ENCODE results near the gene PDE1C.

DNA sequence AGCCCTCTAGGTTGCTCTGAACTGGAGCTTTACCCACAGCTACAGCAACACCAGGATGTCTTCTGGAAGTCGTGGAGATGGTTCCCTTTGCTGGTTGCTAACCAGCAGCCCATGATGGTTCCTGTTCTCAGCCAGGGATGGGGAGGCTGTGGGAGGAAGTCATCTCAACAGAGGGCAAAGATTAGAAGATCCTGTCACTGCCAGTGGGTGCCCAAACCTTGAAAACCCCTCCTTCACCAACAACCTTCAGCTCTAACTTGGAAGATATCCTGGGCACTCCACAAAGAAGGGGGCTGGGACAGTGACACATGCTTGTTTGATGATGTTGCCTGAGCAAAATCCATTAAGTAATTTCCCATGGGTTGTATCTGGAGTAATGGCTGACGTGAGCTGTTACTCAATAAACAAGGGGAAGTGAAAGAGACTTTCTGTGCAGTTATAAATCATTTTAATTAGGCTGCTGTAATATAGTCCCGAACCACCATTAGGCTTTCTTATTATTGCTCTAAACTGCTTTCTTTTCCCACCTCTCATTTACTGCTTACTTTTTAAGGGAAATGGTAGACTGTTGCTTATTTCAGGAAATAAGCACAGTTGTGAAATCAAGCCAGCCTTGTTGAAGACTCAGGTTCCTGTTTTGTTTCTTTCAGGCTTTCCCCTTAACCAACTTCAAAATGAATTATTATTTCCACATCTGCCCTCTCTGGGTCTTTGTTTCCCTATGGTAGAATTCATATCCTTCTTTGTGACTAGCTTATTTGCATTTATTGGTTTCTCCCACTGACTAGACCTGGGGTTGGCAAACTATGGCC, 258.4 kb downstream of the PDE1C start:
- TF ChIP-seq, protein P1, sequence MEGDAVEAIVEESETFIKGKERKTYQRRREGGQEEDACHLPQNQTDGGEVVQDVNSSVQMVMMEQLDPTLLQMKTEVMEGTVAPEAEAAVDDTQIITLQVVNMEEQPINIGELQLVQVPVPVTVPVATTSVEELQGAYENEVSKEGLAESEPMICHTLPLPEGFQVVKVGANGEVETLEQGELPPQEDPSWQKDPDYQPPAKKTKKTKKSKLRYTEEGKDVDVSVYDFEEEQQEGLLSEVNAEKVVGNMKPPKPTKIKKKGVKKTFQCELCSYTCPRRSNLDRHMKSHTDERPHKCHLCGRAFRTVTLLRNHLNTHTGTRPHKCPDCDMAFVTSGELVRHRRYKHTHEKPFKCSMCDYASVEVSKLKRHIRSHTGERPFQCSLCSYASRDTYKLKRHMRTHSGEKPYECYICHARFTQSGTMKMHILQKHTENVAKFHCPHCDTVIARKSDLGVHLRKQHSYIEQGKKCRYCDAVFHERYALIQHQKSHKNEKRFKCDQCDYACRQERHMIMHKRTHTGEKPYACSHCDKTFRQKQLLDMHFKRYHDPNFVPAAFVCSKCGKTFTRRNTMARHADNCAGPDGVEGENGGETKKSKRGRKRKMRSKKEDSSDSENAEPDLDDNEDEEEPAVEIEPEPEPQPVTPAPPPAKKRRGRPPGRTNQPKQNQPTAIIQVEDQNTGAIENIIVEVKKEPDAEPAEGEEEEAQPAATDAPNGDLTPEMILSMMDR (IDR thresholded peaks at IDR 0.05), result no peak
- no peak for TF ChIP-seq POLR2A (IDR thresholded peaks at IDR 0.05)
